Right lobe of liver (tissue), 4 donors: ENCODE results near the gene F11.

Source experiments
- CTCF ChIP-seq, 4 donors: fragments of 200-600 bp in 3 of 4; fragments of 450-650 bp in 1 of 4; IDR thresholded peaks; one replicate each; pipeline versions ENCODE4 v1.5.1 to v1.8.0; 2016 to 2022; ENCODE audit warnings: antibody characterized with exemption in 4 of 4, mild to moderate bottlenecking in 2 of 4
- POLR2A ChIP-seq: fragments of 450-650 bp; IDR thresholded peaks from one replicate; pipeline ENCODE4 v1.6.1; 2017; ENCODE audit warnings: antibody characterized with exemption, mild to moderate bottlenecking
- donor health status: DM: no; HTN: no; CAD: no.
- donor health status: DM: no; HTN: no; CAD: no.
- donor health status: DM: no; HTN: yes; CAD: no.

- no peak for TF ChIP-seq CTCF (IDR thresholded peaks at IDR 0.05)
- no peak for TF ChIP-seq POLR2A
These were observed 5.2 kb upstream of the F11 start for GRCh38 chr4:186260504-186261448.
